SK-N-SH treated with all-trans-retinoic acid at 6 μM for 48 hours (cell line): ENCODE data around the gene KCNMA1.

ENCODE experiments used
- CSDC2 ChIP-seq: fragments of 250-450 bp; sonication (Bioruptor Pico); IDR thresholded peaks from 2 replicates; pipeline ENCODE4 v1.5.0; 2020; ENCODE audit warnings: mild to moderate bottlenecking, moderate library complexity
- ESRRG ChIP-seq: fragments of 250-450 bp; sonication (Bioruptor Pico); IDR thresholded peaks from 2 replicates; pipeline ENCODE4 v1.6.1; 2021; ENCODE audit warnings: mild to moderate bottlenecking
- PATZ1 ChIP-seq: fragments of 250-450 bp; sonication (Bioruptor Pico); IDR thresholded peaks from 2 replicates; pipeline ENCODE4 v1.8.0; 2020; ENCODE audit warnings: mild to moderate bottlenecking, moderate library complexity, borderline replicate concordance
- PPARA ChIP-seq: fragments of 250-450 bp; sonication (Bioruptor Pico); IDR thresholded peaks from 2 replicates; pipeline ENCODE4 v1.5.0; 2020; ENCODE audit warnings: mild to moderate bottlenecking, borderline replicate concordance
- TCF4 ChIP-seq: fragments of 250-450 bp; sonication (Bioruptor Pico); IDR thresholded peaks from 2 replicates; pipeline ENCODE4 v1.8.0; 2021; ENCODE audit warnings: mild to moderate bottlenecking, moderate library complexity, borderline replicate concordance
- TSHZ2 ChIP-seq: fragments of 250-450 bp; sonication (Bioruptor Pico); IDR thresholded peaks from 2 replicates; pipeline ENCODE4 v1.5.0; 2020; ENCODE audit warnings: mild to moderate bottlenecking, moderate library complexity
- ZC3H10 ChIP-seq: fragments of 250-450 bp; sonication (Bioruptor Pico); IDR thresholded peaks from 2 replicates; pipeline ENCODE4 v1.5.1; 2021; ENCODE audit warnings: mild to moderate bottlenecking, moderate library complexity
- ZFP3 ChIP-seq: fragments of 250-450 bp; sonication (Bioruptor Pico); IDR thresholded peaks from 2 replicates; pipeline ENCODE4 v1.5.0; 2020; ENCODE audit warnings: mild to moderate bottlenecking, moderate library complexity
- ZFP30 ChIP-seq: fragments of 450-650 bp; formaldehyde crosslinking; IDR thresholded peaks from 2 replicates; pipeline ENCODE4 v1.5.0; 2022; ENCODE audit warnings: mild to moderate bottlenecking, moderate library complexity
- TF ChIP-seq, protein P1 (sequence below): fragments of 250-450 bp; sonication (Bioruptor Pico); IDR thresholded peaks from 2 replicates; pipeline ENCODE4 v1.8.0; 2021; ENCODE audit warnings: low read depth, mild to moderate bottlenecking, moderate library complexity, borderline replicate concordance
- TF ChIP-seq, protein P2 (sequence below): fragments of 250-450 bp; sonication (Bioruptor Pico); IDR thresholded peaks from 2 replicates; pipeline ENCODE4 v1.5.1; 2020; ENCODE audit warnings: low read depth, mild to moderate bottlenecking, moderate library complexity

DNA sequence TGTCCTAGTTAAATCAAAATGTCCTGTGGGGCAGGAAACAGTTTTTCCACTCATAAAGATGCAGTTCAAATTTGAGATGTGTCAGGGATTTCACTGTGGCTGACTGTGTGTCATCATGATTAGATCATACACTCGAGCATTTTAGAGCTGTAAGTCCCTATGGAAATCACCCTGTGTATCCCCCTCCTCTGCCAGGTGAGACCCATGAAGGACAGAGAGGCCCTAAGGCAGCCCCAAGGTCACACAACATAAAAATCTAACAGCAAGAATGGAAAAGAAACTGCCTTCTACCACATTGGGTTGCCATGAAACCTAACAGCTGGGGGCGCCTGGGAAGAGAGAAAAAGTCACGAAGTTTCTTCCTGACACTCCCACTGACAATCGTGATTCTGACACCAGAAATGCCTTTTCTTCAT, 135.8 kb downstream of the KCNMA1 start:
- TF ChIP-seq, protein P1, sequence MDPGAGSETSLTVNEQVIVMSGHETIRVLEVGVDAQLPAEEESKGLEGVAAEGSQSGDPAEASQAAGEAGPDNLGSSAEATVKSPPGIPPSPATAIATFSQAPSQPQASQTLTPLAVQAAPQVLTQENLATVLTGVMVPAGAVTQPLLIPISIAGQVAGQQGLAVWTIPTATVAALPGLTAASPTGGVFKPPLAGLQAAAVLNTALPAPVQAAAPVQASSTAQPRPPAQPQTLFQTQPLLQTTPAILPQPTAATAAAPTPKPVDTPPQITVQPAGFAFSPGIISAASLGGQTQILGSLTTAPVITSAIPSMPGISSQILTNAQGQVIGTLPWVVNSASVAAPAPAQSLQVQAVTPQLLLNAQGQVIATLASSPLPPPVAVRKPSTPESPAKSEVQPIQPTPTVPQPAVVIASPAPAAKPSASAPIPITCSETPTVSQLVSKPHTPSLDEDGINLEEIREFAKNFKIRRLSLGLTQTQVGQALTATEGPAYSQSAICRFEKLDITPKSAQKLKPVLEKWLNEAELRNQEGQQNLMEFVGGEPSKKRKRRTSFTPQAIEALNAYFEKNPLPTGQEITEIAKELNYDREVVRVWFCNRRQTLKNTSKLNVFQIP (CRISPR knock-in tag), result no peak
- TF ChIP-seq TSHZ2 (CRISPR knock-in tag), result no peak
- no peak for TF ChIP-seq ZC3H10 (CRISPR knock-in tag)
- TF ChIP-seq PATZ1 (CRISPR knock-in tag), result no peak
- TF ChIP-seq ESRRG (CRISPR knock-in tag), result no peak
- no peak for TF ChIP-seq ZFP3 (CRISPR knock-in tag)
- TF ChIP-seq CSDC2, result no peak
- TF ChIP-seq ZFP30 (CRISPR knock-in tag), result no peak
- no peak for TF ChIP-seq TCF4 (CRISPR knock-in tag)
- TF ChIP-seq, protein P2, sequence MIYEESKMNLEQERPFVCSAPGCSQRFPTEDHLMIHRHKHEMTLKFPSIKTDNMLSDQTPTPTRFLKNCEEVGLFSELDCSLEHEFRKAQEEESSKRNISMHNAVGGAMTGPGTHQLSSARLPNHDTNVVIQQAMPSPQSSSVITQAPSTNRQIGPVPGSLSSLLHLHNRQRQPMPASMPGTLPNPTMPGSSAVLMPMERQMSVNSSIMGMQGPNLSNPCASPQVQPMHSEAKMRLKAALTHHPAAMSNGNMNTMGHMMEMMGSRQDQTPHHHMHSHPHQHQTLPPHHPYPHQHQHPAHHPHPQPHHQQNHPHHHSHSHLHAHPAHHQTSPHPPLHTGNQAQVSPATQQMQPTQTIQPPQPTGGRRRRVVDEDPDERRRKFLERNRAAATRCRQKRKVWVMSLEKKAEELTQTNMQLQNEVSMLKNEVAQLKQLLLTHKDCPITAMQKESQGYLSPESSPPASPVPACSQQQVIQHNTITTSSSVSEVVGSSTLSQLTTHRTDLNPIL (CRISPR knock-in tag), result no peak
- no peak for TF ChIP-seq PPARA
